Measurements from ENCODE around the gene LRFN4.

Gene LRFN4

DNA sequence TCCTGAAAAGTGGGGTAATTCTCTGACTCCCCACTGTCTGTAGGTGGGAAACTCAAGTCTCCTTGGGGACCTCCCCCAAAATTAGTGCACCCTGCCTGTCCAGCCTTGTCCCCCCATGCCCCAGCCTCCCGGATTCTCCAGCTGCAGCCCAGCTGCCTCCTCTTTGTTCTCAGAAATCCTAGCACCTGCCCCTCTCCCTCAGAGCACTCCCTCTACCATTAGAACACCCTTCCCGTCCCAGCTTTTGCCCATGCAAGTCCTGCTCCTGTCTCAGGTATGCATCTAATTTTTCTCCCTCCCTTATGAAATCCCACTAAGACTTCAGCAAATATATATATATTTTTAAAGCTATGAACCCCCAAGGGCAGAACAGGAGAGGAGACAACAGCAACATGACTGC lies 37.3 kb downstream of the LRFN4 start:
- DNase-seq = no peak

GRCh38 chr11:66901964-66902390 lies 45.1 kb downstream of the LRFN4 start:
- DNase-seq = no peak

DNA sequence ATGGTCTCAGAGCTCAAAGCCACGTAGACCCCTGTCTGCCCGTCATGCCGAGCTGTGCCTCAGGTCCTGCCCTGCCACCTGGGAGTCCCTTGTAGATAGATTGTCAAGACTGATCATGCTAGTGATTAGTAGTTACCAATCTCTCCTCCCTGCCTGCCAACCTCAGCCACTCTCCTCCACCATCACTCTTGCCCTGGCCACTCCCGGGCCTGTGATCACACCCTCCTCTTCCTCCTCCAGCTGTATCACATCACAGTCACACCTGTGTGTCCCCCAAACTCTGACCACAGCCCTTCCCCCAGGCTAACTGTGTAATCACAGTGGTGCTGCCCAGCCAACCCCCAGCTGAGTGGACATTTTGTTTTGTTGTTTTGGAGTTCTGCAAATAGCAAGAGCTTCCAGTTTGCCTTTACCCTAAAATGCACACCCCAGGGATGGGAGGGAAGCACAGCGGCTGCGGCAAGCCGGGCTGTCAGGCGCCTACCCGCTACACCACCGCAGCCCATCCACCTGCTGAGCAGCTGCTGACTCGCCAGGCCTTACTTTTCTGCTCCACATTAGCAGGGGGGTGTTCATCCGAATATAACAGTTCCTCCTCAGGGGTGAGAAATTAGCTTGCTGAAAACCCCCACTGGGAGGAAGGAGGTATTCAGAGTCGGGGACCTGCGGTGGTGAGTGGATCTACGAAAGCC lies 45.8 kb downstream of the LRFN4 start:
- no peak for DNase-seq

- no peak for DNase-seq
Observed at GRCh38 chr11:66904055-66904454, 47.2 kb downstream of the LRFN4 start.

DNA sequence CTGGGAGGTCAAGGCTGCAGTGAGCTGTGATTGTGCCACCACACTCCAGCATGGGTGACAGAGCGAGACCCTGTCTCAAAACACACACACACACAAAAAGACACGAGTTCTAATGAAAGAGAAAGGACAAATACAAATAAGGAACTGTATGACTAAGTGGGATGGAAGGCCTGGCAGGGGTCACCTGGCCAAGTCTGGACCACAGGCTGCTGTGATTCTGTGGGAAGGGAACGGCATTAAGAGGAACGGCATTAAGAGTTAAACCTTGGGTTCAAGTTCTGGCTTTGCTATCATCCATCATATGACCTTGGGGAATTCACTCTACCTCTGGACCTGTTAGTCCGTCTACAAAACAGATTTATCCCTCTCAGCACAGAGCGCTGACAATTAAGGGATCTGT lies 47.7 kb downstream of the LRFN4 start:
- no peak for DNase-seq

DNA sequence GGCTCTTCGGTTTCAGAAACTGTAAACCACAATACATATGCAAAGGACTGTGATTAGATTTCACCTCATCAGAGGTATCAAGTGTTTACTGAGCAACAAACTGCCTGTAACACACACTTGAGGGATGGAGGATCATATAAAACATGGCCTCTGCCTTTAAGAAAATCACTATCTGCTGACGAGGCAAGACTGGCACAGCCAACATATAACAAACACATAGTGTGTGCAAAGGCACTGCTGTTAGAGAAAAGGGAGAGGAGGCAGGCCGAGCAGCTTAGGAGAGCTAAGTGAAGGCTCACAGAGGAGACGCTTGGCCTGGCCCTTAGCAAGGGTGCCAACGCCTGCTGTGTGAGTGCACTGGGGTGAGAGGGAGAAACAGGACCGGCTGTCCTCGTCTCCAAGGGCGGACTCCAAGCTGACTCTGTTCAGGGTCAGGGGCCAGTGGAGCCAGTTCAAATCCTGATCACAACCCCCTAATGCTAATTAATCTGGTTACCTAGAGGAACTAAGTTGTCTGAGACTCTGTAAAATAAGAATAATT lies 48.2 kb downstream of the LRFN4 start:
- DNase-seq = no peak

- no peak for DNase-seq
Observed at GRCh38 chr11:66905631-66906030, 48.8 kb downstream of the LRFN4 start.

DNA sequence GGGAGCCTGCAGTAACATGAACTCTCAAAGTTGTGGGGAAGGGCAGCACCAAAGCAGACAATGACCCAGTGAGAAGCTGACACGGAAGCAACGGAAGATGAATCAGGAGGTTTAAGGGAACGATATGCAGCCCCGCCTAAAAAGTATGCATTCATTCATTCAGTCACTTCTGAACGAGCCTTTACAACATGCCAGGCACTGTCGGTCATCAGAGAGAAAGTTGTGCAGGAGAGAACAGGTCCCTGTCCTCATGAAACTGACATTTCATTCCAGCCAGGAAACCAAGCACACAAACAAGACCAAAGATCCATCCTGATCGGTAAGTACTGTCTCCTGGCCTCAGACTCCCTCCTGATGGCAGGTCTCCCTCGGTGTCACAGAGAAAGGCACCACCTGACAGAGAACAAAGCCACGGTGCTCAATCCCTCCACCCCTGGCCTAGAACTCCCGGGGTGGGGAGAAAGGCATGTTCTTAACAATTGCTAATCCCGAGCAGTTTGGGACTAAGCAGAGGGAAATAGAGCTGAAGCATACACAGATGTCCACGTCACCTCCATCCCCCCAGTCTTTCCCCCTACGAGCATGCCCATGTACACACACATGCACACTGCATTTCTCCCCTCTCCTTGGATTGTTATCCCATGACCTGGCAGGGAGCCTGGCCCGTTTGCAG lies 49.3 kb downstream of the LRFN4 start:
- DNase-seq = no peak

GRCh38 chr11:66907751-66908630 lies 51.1 kb downstream of the LRFN4 start:
- no peak for DNase-seq

GRCh38 chr11:66909181-66909580 lies 52.3 kb downstream of the LRFN4 start:
- DNase-seq = no peak

DNA sequence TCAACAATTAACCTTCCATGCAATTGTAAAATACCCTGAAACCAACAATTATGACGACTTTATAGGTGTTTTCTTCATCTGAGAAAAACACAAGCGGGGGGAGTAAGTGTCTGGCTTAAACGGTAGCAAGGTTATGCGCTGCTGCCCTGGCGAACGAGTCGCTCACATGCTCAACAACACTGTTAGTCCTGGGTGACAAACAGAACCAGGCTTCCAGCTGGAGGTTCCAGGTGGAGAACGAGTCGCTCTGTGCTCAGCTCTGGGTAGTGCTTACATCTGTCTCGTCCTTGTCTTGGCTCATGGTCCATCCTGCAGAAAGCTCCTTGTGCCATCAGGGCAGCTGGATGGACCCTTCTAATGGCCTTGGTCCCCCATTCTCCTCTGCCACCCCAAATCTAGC lies 53.2 kb downstream of the LRFN4 start:
- DNase-seq = no peak
